Lower leg skin (tissue), 4 donors: ENCODE results near the gene TNPO1. TPM values are rescaled to one million over a fixed set of nuclear protein-coding genes. Genes with fewer than 3 reads are reported as not detected.

Source experiments
- DNase-seq, 2 donors: peaks; one replicate each; pipeline ENCODE4 v3.0.0-alpha.2; 2019; ENCODE audit warnings: low spot score in 2 of 2
- H3K4me3 ChIP-seq: fragments of 200-600 bp; sonication (generic); 2 replicates; pipeline ENCODE4 v1.5.1; 2017; ENCODE audit warnings: mild to moderate bottlenecking, low read depth; ENCODE audit not compliant: poor library complexity, severe bottlenecking
- CTCF ChIP-seq, 3 donors: fragments of 450-650 bp; IDR thresholded peaks; one replicate each; pipeline ENCODE4 v1.5.1; 2016; ENCODE audit warnings: antibody characterized with exemption in 3 of 3, mild to moderate bottlenecking in 3 of 3, moderate library complexity in 2 of 3
- POLR2A ChIP-seq, 2 donors: fragments of 450-650 bp; IDR thresholded peaks; one replicate each; pipeline ENCODE4 v1.6.1; 2016 to 2017; ENCODE audit warnings: antibody characterized with exemption in 2 of 2, mild to moderate bottlenecking in 1 of 2, moderate library complexity in 1 of 2
- WGBS, 2 donors: methylation state at CpG; one replicate each; pipeline ENCODE4 v1.1.5; 2018; 5-methylcytosine and 5-hydroxymethylcytosine counted together
- intact Hi-C: fragments of 100-400 bp; cut with DNase I; formaldehyde crosslinking; loops from one replicate; pipeline ENCODE4 v1.15.0; 2023; ENCODE audit warnings: low total_unique reads
- total RNA-seq, 4 donors: library from RNA; depleted of rRNA; stranded (reverse); fragments of >200 nt; gene quantifications; one replicate each; pipeline ENCODE4 v1.1.0, GENCODE V29; 2016

The TNPO1 gene
- total RNA-seq, 4 donors from 2014 or later = 55.5 to 83.4 (median 66.2) TPM

GRCh38 chr5:72882989-72883388 is 66.5 kb downstream of the TNPO1 start:
- H3K4me3 ChIP-seq = no peak overlapping the region
- intact Hi-C loops = no loop called here
- TF ChIP-seq CTCF (IDR thresholded peaks at IDR 0.05) = no peak
- TF ChIP-seq POLR2A (IDR thresholded peaks at IDR 0.05) = no peak
- WGBS, 2 donors = 97 to 98% methylated on average over 7 of the region's 7 CpGs
- no peak for DNase-seq

DNA sequence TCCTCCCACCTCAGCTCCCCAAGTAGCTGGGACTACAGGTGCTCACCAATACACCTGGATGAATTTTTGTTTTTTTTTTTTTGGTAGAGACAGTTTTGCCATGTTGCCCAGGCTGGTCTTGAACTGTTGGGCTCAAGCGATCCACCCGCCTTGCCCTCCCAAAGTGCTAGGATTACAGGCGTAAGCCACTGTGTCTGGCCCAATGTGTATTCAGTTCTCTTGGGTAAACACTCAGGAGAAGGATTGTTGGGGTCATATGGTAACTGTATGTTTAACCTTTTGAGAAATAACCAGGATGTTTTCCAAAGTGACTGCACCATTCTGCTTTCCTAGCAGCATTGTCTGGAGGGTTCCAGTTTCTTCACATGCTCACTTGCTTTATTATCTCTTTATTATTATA is 67.4 kb downstream of the TNPO1 start:
- intact Hi-C loops = no loop called here
- TF ChIP-seq CTCF (IDR thresholded peaks at IDR 0.05) (no peak), POLR2A (IDR thresholded peaks at IDR 0.05) (no peak)
- no peak for DNase-seq
- no peak overlapping the region for H3K4me3 ChIP-seq
- 93 to 98% methylated on average over 3 of the region's 3 CpGs for WGBS, 2 donors

GRCh38 chr5:72884892-72885291 is 68.4 kb downstream of the TNPO1 start:
- 96 to 100% methylated on average over 1 of the region's 1 CpG for WGBS, 2 donors
- intact Hi-C loops = no loop called here
- no peak for TF ChIP-seq POLR2A (IDR thresholded peaks at IDR 0.05)
- TF ChIP-seq CTCF (IDR thresholded peaks at IDR 0.05) = no peak
- no peak overlapping the region for H3K4me3 ChIP-seq
- DNase-seq = no peak

GRCh38 chr5:72885824-72886223 is 69.4 kb downstream of the TNPO1 start:
- 89 to 94% methylated on average over 4 of the region's 4 CpGs for WGBS, 2 donors
- intact Hi-C loops = no loop called here
- TF ChIP-seq CTCF (IDR thresholded peaks at IDR 0.05) = no peak
- TF ChIP-seq POLR2A (IDR thresholded peaks at IDR 0.05) = no peak
- H3K4me3 ChIP-seq = no peak overlapping the region
- no peak for DNase-seq

GRCh38 chr5:72888595-72888994 is 72.1 kb downstream of the TNPO1 start:
- WGBS, 2 donors = 73 to 82% methylated on average over 2 of the region's 2 CpGs
- no peak for DNase-seq
- TF ChIP-seq POLR2A (IDR thresholded peaks at IDR 0.05) (no peak), CTCF (IDR thresholded peaks at IDR 0.05) (no peak)
- intact Hi-C loops = no loop called here
- H3K4me3 ChIP-seq = no peak overlapping the region

DNA sequence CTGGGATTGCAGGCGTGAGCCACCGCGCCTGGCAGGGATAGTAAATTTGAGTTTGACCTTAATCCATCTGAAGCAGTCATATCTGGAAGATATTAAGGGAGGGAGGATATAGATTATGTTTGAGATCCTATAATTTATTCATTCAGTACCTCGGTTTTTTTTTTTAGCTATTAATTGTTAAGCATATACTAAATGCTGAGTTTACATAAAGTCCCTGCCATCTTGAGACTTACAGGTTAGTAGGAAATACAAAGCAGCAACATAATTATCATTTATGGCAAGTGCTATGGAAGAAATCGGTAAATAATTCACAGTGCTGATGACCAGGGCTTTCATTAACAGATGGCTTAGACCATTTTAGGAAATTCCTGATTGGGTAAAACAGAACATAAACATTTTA is 72.9 kb downstream of the TNPO1 start:
- no peak for TF ChIP-seq CTCF (IDR thresholded peaks at IDR 0.05)
- TF ChIP-seq POLR2A (IDR thresholded peaks at IDR 0.05) = no peak
- intact Hi-C loops = no loop called here
- no peak for DNase-seq
- WGBS, 2 donors = 98% methylated on average over 5 of the region's 5 CpGs
- H3K4me3 ChIP-seq = no peak overlapping the region
